ENCODE measurements around the gene ROM1.
"Not testable (repeated sequence)": the region's sequence is repeated elsewhere in the genome, so short reads cannot be mapped to it uniquely, and the experiment has no call there.

ROM1 gene, protein sequence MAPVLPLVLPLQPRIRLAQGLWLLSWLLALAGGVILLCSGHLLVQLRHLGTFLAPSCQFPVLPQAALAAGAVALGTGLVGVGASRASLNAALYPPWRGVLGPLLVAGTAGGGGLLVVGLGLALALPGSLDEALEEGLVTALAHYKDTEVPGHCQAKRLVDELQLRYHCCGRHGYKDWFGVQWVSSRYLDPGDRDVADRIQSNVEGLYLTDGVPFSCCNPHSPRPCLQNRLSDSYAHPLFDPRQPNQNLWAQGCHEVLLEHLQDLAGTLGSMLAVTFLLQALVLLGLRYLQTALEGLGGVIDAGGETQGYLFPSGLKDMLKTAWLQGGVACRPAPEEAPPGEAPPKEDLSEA

GRCh38 chr11:62612366-62613290 lies at the start of gene ROM1, which contains the start of gene EML3:
Gene ROM1 (plus strand): TSS chr11:62613257. CDS start chr11:62613282, 25 bp downstream.
Gene EML3 (minus strand): TSS chr11:62612775. CDS start chr11:62612457, 318 bp downstream.
- TF ChIP-seq, protein P1, sequence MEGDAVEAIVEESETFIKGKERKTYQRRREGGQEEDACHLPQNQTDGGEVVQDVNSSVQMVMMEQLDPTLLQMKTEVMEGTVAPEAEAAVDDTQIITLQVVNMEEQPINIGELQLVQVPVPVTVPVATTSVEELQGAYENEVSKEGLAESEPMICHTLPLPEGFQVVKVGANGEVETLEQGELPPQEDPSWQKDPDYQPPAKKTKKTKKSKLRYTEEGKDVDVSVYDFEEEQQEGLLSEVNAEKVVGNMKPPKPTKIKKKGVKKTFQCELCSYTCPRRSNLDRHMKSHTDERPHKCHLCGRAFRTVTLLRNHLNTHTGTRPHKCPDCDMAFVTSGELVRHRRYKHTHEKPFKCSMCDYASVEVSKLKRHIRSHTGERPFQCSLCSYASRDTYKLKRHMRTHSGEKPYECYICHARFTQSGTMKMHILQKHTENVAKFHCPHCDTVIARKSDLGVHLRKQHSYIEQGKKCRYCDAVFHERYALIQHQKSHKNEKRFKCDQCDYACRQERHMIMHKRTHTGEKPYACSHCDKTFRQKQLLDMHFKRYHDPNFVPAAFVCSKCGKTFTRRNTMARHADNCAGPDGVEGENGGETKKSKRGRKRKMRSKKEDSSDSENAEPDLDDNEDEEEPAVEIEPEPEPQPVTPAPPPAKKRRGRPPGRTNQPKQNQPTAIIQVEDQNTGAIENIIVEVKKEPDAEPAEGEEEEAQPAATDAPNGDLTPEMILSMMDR (IDR thresholded peaks at IDR 0.05; ENCODE audit: low read depth, low read length): peak; percentile 45
- peak; percentile 80 to 98 for DNase-seq (ENCODE audit: low read depth in 2 of 2)
- H3K4me3 ChIP-seq (replicated peaks in 1 of 2; ENCODE audit: low read depth in 2 of 2, low read length in 2 of 2): peak within 1 kb of the TSS; percentile 76 to 89

- no peak for DNase-seq (ENCODE audit: low read depth in 2 of 2)
- no peak overlapping the region for H3K4me3 ChIP-seq (replicated peaks in 1 of 2; ENCODE audit: low read depth in 2 of 2, low read length in 2 of 2)
- TF ChIP-seq, protein P1 (IDR thresholded peaks at IDR 0.05; ENCODE audit: low read depth, low read length): no peak
Observed at GRCh38 chr11:62565100-62565802, 47.8 kb upstream of the ROM1 start.

GRCh38 chr11:62566247-62566646 lies 46.8 kb upstream of the ROM1 start:
- DNase-seq (ENCODE audit: low read depth in 2 of 2): no peak
- TF ChIP-seq, protein P1 (IDR thresholded peaks at IDR 0.05; ENCODE audit: low read depth, low read length): no peak
- H3K4me3 ChIP-seq (replicated peaks in 1 of 2; ENCODE audit: low read depth in 2 of 2, low read length in 2 of 2): no peak overlapping the region

GRCh38 chr11:62567018-62567633 lies 45.9 kb upstream of the ROM1 start:
- TF ChIP-seq, protein P1 (IDR thresholded peaks at IDR 0.05; ENCODE audit: low read depth, low read length): no peak
- no peak for DNase-seq (ENCODE audit: low read depth in 2 of 2)
- no peak overlapping the region for H3K4me3 ChIP-seq (replicated peaks in 1 of 2; ENCODE audit: low read depth in 2 of 2, low read length in 2 of 2)

DNA sequence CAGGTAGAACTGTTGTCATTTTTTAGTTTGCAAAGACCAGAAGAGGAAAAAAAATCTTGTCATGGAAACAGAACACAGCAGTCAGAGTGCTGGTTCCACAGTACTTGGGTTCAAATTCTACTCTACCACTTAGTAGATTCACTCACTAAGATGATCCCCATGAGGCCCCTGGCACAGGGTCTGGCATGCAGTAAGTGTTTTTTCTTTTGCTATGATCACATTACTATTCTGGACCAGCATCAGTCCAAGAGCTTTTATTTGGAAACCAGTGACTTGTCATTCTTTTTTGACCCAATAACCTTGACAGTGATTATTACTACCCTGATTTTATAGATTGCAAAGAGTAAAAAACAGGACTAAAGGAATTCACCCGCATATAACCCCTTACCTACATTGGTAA lies 43.4 kb upstream of the ROM1 start:
- no peak overlapping the region for H3K4me3 ChIP-seq (replicated peaks in 1 of 2; ENCODE audit: low read depth in 2 of 2, low read length in 2 of 2)
- no peak for DNase-seq (ENCODE audit: low read depth in 2 of 2)
- TF ChIP-seq, protein P1 (IDR thresholded peaks at IDR 0.05; ENCODE audit: low read depth, low read length): no peak

DNA sequence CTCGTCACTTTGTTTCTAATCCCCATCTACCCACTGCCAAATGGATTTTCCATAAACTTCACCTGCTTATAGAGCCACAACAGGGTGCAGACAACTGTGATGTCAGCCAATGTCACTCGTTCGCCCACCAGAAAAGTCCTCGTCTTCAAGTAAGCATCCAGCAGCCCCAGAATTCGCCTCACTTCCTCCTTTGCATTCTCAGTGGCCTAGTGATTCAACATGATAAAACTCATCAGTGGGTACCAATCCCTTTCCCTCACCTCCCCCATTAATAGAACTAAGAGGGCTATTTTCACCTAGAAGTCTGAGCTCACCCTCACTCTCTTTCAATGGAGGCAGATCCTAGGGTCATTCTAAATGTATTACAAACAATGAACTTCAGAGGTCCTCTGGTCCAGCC lies 42.2 kb upstream of the ROM1 start:
- H3K4me3 ChIP-seq (replicated peaks in 1 of 2; ENCODE audit: low read depth in 2 of 2, low read length in 2 of 2); DNase-seq (ENCODE audit: low read depth in 2 of 2): not testable (repeated sequence)

GRCh38 chr11:62571493-62571892 lies 41.6 kb upstream of the ROM1 start:
- not testable (repeated sequence) for H3K4me3 ChIP-seq (replicated peaks in 1 of 2; ENCODE audit: low read depth in 2 of 2, low read length in 2 of 2); DNase-seq (ENCODE audit: low read depth in 2 of 2)

All from cardiac fibroblast (primary cell).